Neural progenitor cell (in vitro differentiated cells): ENCODE results near the gene ITFG1. TPM values are rescaled to one million over a fixed set of nuclear protein-coding genes. Genes with fewer than 3 reads are reported as not detected.

Source experiments
- DNase-seq: peaks from one replicate; pipeline ENCODE4 v3.0.0-alpha.2; 2016; ENCODE audit warnings: low spot score
- H2AFZ ChIP-seq: fragments of 200-600 bp; sonication (generic); replicated peaks from 2 replicates; pipeline ENCODE4 v1.6.1; 2016; ENCODE audit warnings: antibody characterized with exemption
- H3F3A ChIP-seq: fragments of 200-600 bp; sonication (generic); 2 replicates; pipeline ENCODE4 v1.6.1; 2016; ENCODE audit warnings: antibody characterized with exemption, low read depth
- H3K27ac ChIP-seq: fragments of 200-600 bp; sonication (generic); 2 replicates; pipeline ENCODE4 v1.5.1; 2016; ENCODE audit warnings: mild to moderate bottlenecking
- H3K27me3 ChIP-seq: fragments of 200-600 bp; sonication (generic); 2 replicates; pipeline ENCODE4 v1.6.1; 2016; ENCODE audit warnings: mild to moderate bottlenecking, moderate library complexity
- H3K36me3 ChIP-seq: fragments of 200-600 bp; sonication (generic); 2 replicates; pipeline ENCODE4 v1.5.1; 2016
- H3K4me1 ChIP-seq: fragments of 200-600 bp; sonication (generic); 2 replicates; pipeline ENCODE4 v1.6.1; 2016; ENCODE audit warnings: mixed run types
- H3K4me2 ChIP-seq: fragments of 200-600 bp; sonication (generic); 2 replicates; pipeline ENCODE4 v1.6.1; 2016
- H3K4me3 ChIP-seq: fragments of 200-600 bp; sonication (generic); 2 replicates; pipeline ENCODE4 v1.5.1; 2016
- H3K79me2 ChIP-seq: fragments of 200-600 bp; sonication (generic); 2 replicates; pipeline ENCODE4 v1.6.1; 2016; ENCODE audit warnings: low read depth
- H3K9ac ChIP-seq: fragments of 200-600 bp; sonication (generic); 2 replicates; pipeline ENCODE4 v1.6.1; 2016
- H3K9me3 ChIP-seq: fragments of 200-600 bp; sonication (generic); 2 replicates; pipeline ENCODE4 v1.5.1; 2016; ENCODE audit warnings: low read depth
- H4K20me1 ChIP-seq: fragments of 200-600 bp; sonication (generic); 2 replicates; pipeline ENCODE4 v1.6.1; 2016; ENCODE audit warnings: low read depth
- H3K27ac Mint-ChIP-seq: 3 replicates; pipeline ENCODE4 v1.8.0; 2021; ENCODE audit warnings: mixed read lengths
- H3K27me3 Mint-ChIP-seq: 2 replicates; pipeline ENCODE4 v1.8.0; 2022; ENCODE audit warnings: low read depth, mild to moderate bottlenecking, inconsistent platforms, moderate library complexity, mixed read lengths; ENCODE audit not compliant: insufficient read depth
- H3K36me3 Mint-ChIP-seq: 3 replicates; pipeline ENCODE4 v1.8.0; 2021; ENCODE audit warnings: mixed read lengths
- H3K4me1 Mint-ChIP-seq: 3 replicates; pipeline ENCODE4 v1.8.0; 2021; ENCODE audit warnings: mixed read lengths
- H3K4me3 Mint-ChIP-seq: 3 replicates; pipeline ENCODE4 v1.8.0; 2021; ENCODE audit warnings: mild to moderate bottlenecking, moderate library complexity, mixed read lengths
- H3K9me3 Mint-ChIP-seq: 3 replicates; pipeline ENCODE4 v1.8.0; 2020; ENCODE audit warnings: mixed read lengths
- EZH2 ChIP-seq: fragments of 200-600 bp; sonication (generic); IDR thresholded peaks from 2 replicates; pipeline ENCODE4 v1.6.1; 2017; ENCODE audit warnings: antibody characterized with exemption, mild to moderate bottlenecking, moderate library complexity
- EZH2phosphoT487 ChIP-seq: fragments of 200-600 bp; sonication (generic); IDR thresholded peaks from 2 replicates; pipeline ENCODE4 v1.6.1; 2017; ENCODE audit warnings: antibody characterized with exemption
- total RNA-seq: library from RNA; depleted of rRNA; stranded (reverse); fragments of >200 nt; gene quantifications from 2 replicates; pipeline ENCODE4 v1.2.3, GENCODE V29; 2015; ENCODE audit warnings: low replicate concordance
- TF ChIP-seq, protein P1 (sequence below): fragments of 200-600 bp; sonication (generic); IDR thresholded peaks from 2 replicates; pipeline ENCODE4 v1.5.1; 2017; ENCODE audit warnings: antibody characterized with exemption, mild to moderate bottlenecking

ITFG1 gene
- total RNA-seq, 1 donor from 2014 or later: 61.8 TPM

- H3K9ac ChIP-seq: no peak overlapping the region
- H3K9me3 ChIP-seq: no peaks in the 10 kb centered on the region
- H3K27ac ChIP-seq: no peak overlapping the region
- no peak overlapping the region for H3K27ac Mint-ChIP-seq
- no peaks in the 10 kb centered on the region for H3K4me1 ChIP-seq
- no peaks in the 10 kb centered on the region for H4K20me1 ChIP-seq
- H2AFZ ChIP-seq: no peak overlapping the region
- no peaks in the 10 kb centered on the region for H3K9me3 Mint-ChIP-seq
- no peaks in the 10 kb centered on the region for H3K79me2 ChIP-seq
- TF ChIP-seq, protein P1, sequence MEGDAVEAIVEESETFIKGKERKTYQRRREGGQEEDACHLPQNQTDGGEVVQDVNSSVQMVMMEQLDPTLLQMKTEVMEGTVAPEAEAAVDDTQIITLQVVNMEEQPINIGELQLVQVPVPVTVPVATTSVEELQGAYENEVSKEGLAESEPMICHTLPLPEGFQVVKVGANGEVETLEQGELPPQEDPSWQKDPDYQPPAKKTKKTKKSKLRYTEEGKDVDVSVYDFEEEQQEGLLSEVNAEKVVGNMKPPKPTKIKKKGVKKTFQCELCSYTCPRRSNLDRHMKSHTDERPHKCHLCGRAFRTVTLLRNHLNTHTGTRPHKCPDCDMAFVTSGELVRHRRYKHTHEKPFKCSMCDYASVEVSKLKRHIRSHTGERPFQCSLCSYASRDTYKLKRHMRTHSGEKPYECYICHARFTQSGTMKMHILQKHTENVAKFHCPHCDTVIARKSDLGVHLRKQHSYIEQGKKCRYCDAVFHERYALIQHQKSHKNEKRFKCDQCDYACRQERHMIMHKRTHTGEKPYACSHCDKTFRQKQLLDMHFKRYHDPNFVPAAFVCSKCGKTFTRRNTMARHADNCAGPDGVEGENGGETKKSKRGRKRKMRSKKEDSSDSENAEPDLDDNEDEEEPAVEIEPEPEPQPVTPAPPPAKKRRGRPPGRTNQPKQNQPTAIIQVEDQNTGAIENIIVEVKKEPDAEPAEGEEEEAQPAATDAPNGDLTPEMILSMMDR: no peak
- TF ChIP-seq EZH2 (no peak), EZH2phosphoT487 (no peak)
- H3K36me3 Mint-ChIP-seq: peaks cover 3% of the 10 kb centered on the region
- no peaks in the 10 kb centered on the region for H3K27me3 ChIP-seq
- no peak overlapping the region for H3K4me2 ChIP-seq
- H3K4me1 Mint-ChIP-seq: no peaks in the 10 kb centered on the region
- no peaks in the 10 kb centered on the region for H3K36me3 ChIP-seq
- no peaks in the 10 kb centered on the region for H3K27me3 Mint-ChIP-seq
- H3F3A ChIP-seq: no peaks in the 10 kb centered on the region
- H3K4me3 Mint-ChIP-seq: no peak overlapping the region
- H3K4me3 ChIP-seq: no peak overlapping the region
- DNase-seq: no peak
These were observed 232.6 kb downstream of the ITFG1 start for GRCh38 chr16:47228241-47228640.

DNA sequence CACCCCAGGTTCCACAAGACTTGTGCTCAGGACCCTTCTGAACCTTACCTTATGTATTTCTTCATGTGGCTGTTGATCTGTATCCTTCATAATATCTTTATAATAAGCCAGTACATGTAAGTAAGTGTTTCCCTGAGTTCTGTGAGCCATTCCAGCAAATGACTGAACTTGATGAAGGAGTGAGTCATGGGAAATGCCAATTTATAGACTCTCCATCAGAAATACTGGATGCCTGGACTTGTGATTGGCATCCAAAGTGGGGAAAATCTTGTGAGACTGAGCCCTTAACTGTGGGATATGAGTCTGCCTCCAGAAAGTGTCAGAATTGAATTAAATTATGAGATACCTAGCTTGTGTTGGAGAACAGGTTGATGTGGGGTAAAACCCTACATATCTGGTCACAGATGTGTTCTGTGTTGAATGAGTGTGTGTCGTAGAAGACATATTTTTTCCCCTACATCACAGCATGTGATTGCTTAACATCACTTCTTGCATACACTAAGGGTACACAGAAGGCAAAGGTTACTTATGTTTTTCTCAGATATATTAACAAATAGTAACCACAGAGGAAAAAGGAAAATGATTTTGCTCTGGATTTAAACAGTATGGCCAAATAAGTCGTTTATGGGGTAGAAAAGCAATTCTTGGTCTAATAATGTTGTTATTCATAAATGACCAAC lies 247.0 kb downstream of the ITFG1 start:
- Mint-ChIP-seq H3K27me3 (no peaks in the 10 kb centered on the region), H3K9me3 (no peaks in the 10 kb centered on the region), H3K36me3 (peaks cover 9% of the 10 kb centered on the region), H3K4me1 (no peaks in the 10 kb centered on the region), H3K27ac (no peak overlapping the region), H3K4me3 (no peak overlapping the region)
- no peak overlapping the region for H3K27ac ChIP-seq
- TF ChIP-seq, protein P1: no peak
- TF ChIP-seq EZH2 (no peak), EZH2phosphoT487 (no peak)
- no peak overlapping the region for H3K4me3 ChIP-seq
- H3K4me1 ChIP-seq: no peaks in the 10 kb centered on the region
- H3K27me3 ChIP-seq: no peaks in the 10 kb centered on the region
- no peak overlapping the region for H3K9ac ChIP-seq
- H3K36me3 ChIP-seq: no peaks in the 10 kb centered on the region
- H4K20me1 ChIP-seq: no peaks in the 10 kb centered on the region
- no peaks in the 10 kb centered on the region for H3K9me3 ChIP-seq
- no peaks in the 10 kb centered on the region for H3K79me2 ChIP-seq
- no peak overlapping the region for H2AFZ ChIP-seq
- no peak for DNase-seq
- no peaks in the 10 kb centered on the region for H3F3A ChIP-seq
- H3K4me2 ChIP-seq: no peak overlapping the region

DNA sequence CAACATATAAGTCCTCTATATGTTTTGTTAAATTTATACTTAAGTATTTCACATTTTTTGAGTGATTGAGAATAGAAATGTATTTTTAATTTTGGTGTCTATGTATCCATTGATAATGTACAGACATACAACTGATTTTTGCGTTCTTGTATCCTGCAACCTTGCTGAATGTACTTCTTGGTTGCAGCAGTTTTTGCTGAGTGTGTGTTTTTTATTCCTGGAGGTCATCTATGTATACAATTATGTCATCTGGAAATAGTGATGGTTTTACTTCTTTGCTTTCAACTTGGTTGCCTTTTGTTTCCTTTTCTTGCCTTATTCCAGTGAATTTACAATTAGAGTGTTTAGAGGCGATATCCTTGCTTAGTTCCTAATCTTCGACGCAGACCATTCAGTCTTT lies 249.6 kb downstream of the ITFG1 start:
- no peak overlapping the region for H3K27ac Mint-ChIP-seq
- Histone ChIP-seq H3K27ac (no peak overlapping the region), H3K9me3 (no peaks in the 10 kb centered on the region), H3K4me3 (no peak overlapping the region), H3K79me2 (no peaks in the 10 kb centered on the region), H3K4me2 (no peak overlapping the region), H4K20me1 (no peaks in the 10 kb centered on the region), H3F3A (no peaks in the 10 kb centered on the region), H3K36me3 (no peaks in the 10 kb centered on the region), H3K27me3 (no peaks in the 10 kb centered on the region), H2AFZ (no peak overlapping the region), H3K4me1 (no peaks in the 10 kb centered on the region), H3K9ac (no peak overlapping the region)
- H3K36me3 Mint-ChIP-seq: peaks cover 4% of the 10 kb centered on the region
- no peaks in the 10 kb centered on the region for H3K4me1 Mint-ChIP-seq
- H3K4me3 Mint-ChIP-seq: no peak overlapping the region
- H3K9me3 Mint-ChIP-seq: no peaks in the 10 kb centered on the region
- no peaks in the 10 kb centered on the region for H3K27me3 Mint-ChIP-seq
- TF ChIP-seq EZH2phosphoT487: no peak
- TF ChIP-seq, protein P1: no peak
- no peak for TF ChIP-seq EZH2
- DNase-seq: no peak
